GM10266 (cell line): ENCODE results near the gene GRK2.
A peak's percentile ranks its signal among the peaks of the same experiment; 100 is the strongest.

Experiments used
- DNase-seq: peaks from one replicate; pipeline ENCODE4 v3.0.0; 2012; ENCODE audit errors: extremely low spot score
- CTCF ChIP-seq: IDR thresholded peaks from 2 replicates; pipeline ENCODE4 v1.5.1; 2012; ENCODE audit warnings: mild to moderate bottlenecking, low read depth; ENCODE audit not compliant: control insufficient read depth, insufficient read depth; ENCODE audit errors: missing control alignments

Gene GRK2

GRCh38 chr11:67238894-67239782 is 27.1 kb upstream of the GRK2 start:
- TF ChIP-seq CTCF: no peak
- DNase-seq: no peak

GRCh38 chr11:67239783-67240575 is 26.3 kb upstream of the GRK2 start:
- peak; percentile 1 for TF ChIP-seq CTCF
- DNase-seq: peak; percentile 91

GRCh38 chr11:67240576-67241389 is 25.5 kb upstream of the GRK2 start:
- TF ChIP-seq CTCF: no peak
- DNase-seq: peak; percentile 64

GRCh38 chr11:67242548-67242947 is 23.7 kb upstream of the GRK2 start:
- DNase-seq: no peak
- no peak for TF ChIP-seq CTCF

- no peak for DNase-seq
- TF ChIP-seq CTCF: no peak
Observed at GRCh38 chr11:67243051-67243450, 23.2 kb upstream of the GRK2 start.

- no peak for TF ChIP-seq CTCF
- DNase-seq: no peak
Observed at GRCh38 chr11:67245046-67245445, 21.2 kb upstream of the GRK2 start.
